Stromal cell of bone marrow (primary cell): ENCODE measurements around the gene TCERG1L.
"Not testable (repeated sequence)": the region's sequence is repeated elsewhere in the genome, so short reads cannot be mapped to it uniquely, and the experiment has no call there.

Experiments
- DNase-seq: peaks from one replicate; pipeline ENCODE4 v3.0.0-alpha.2; 2012; ENCODE audit warnings: low read depth

TCERG1L gene

DNA sequence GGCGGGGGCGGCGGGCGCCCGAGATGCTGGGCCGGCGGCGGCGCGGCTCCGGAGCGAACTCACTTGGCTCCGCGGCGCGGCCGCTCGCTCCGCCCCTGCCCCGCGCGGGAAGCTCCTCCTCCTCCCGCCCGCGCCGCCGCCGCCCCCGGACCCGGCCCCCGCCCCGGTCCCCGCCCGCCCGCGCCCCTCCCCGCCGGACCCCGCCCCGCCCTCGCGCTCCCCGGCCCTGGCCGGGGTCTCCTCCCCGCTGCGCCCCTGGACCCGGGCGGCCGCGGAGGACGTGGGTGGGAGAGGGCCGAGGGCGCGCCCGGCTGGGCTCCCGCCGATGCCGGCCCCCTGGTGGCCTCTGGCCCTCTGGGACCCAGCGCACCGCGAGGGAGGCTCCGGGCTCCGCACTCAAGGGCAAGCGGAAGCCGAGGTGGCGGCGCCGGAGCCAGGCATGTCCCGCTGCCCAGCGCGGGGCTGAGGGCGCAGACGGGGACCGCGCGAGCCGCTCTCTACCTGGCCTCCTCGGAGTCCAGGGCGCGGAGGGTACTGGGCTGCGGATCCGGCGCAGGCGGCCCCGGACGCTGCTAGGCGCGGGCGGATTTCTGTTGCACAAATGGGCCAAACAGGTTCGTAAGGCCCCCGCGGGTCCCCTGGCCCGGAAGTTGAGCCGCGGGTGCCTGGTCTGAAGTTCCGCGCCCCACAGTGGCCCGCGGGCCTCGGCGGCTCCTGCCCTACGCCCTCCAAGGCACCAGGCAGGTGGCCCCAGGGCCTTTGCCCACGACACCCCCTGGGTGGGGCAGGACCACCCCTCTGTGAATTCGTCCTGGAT lies at the start of gene TCERG1L:
Gene TCERG1L (minus strand): TSS at position 61 of the 817 bp plus-strand sequence. CDS start 86 bp downstream, outside the sequence.
- no peak for DNase-seq

- DNase-seq = no peak
Measured at GRCh38 chr10:131358741-131359442, 47.4 kb upstream of the TCERG1L start.

- DNase-seq = no peak
Measured at GRCh38 chr10:131356442-131356841, 44.9 kb upstream of the TCERG1L start.

GRCh38 chr10:131355881-131356280 lies 44.4 kb upstream of the TCERG1L start:
- no peak for DNase-seq

DNA sequence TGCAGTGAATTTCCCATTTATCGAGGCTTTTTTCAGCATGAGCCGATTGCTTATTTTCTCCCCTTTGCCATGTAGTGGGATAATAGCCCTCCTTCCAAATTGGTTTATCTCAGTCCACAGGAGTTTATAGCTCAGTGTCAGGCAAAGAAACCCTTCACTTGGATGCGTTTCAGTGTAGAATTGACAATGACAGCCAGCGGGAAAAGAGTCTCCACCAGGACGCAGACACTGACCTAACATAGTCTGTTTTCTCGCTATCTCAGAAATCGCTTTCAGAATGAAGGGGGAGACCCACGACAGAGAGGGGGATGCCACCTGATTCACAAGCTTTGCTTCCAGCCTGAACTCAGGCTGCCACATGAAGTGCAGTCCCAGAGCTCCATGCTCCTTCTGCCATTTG lies 43.5 kb upstream of the TCERG1L start:
- DNase-seq = no peak

DNA sequence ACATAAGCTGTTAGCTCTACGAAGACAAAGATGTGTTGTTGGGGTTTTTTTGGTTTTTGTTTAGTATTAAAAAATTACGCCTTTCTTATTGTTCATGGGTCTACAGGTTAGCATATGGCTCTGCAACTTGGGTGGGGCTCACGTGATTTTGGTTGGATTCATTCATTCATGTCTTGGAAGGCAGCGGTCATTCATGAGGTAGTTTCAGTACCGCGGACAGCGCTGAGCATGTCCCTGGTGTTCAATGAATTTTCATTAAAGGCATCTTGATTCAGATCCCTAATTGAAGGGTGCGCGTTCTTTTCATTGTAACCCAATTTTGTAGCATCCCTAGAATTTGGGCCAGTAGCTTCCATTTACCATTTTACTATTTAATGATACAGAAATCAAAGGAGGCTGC lies 42.9 kb upstream of the TCERG1L start:
- no peak for DNase-seq

DNA sequence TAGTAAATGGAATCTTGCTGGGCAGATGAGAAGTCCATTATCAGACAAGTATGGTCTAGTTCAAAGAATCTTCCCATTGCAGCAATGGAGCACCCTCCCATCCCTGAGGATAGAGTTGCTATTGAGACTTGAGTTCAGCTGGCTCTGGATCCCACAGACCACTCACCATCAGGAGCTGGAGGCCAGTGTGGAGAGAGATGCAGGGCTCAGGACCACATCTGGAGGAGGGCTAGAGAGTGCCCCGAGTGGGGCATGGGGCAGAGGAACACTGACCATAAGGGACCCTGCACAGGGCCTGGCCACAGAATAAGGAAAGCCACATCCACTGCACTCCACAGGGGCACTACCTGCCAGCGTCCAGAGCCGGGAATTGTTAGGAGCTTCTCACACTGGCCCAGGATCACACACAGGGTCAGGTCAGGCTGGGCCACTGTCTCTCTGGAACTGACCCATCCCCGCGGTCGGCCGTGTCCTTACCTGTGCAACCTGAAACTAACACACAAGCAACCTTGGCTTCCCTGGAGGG lies 41.3 kb upstream of the TCERG1L start:
- DNase-seq = no peak

DNA sequence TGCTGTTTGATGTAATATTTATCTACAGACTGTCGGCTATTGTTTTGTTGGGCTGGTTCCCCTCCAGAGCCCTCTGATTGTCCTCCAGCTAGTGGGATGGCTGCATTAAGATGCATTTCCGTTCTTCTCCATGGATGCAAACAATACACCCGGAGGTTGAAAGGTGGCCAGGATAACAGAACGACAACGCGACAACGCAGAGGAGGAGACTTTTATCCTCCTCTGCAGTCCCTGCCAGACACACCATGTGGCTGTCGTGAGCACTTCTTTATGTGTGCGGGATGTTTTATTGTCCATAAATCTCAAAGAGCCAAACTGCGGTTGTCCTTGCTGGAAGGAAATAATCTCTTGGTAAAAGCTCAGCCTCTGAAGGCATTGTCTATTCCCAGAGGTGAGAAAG lies 39.1 kb upstream of the TCERG1L start:
- no peak for DNase-seq

DNA sequence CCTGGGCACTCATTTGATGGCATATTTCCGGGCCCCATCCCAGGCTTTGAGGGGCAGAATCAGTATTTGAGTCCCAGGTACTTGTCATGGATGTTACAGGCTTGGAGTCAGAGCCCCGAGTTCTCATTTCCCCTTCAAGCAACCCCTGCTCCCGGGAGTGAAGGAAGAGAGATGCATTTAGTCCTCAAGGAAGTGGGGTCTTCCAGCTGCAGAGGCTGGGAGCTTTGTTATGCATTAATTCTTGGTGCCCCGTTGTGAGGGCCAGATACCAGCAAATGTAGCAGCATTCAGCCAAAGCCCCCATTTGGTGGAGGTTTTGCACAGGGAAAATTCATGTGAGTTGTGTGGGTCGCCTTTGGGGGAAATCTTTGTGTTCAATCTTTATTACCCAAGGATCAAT lies 38.7 kb upstream of the TCERG1L start:
- DNase-seq = no peak

DNA sequence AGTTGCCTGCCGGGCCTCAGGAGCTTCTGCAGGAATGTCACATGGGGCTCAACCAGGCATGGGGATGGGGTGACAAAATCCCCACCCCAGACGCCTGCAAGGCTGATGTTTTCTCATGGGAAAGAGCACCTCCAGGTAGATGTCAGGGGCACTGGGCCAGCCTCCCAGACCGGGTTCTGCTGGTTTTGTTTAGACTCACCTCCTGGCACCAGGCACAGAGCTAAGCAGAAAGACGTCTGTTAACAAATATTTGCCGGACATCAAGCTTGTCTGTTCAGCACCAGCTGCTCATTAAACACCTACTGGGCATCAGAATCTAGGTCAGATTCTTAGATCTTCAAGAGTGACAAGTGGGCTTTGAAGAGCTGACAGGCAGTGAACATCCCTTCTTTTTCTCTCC lies 34.9 kb upstream of the TCERG1L start:
- no peak for DNase-seq

- DNase-seq = no peak
Measured at GRCh38 chr10:131345691-131346090, 34.2 kb upstream of the TCERG1L start.

- no peak for DNase-seq
Measured at GRCh38 chr10:131344747-131345146, 33.2 kb upstream of the TCERG1L start.

- no peak for DNase-seq
Measured at GRCh38 chr10:131337741-131338140, 26.2 kb upstream of the TCERG1L start.

DNA sequence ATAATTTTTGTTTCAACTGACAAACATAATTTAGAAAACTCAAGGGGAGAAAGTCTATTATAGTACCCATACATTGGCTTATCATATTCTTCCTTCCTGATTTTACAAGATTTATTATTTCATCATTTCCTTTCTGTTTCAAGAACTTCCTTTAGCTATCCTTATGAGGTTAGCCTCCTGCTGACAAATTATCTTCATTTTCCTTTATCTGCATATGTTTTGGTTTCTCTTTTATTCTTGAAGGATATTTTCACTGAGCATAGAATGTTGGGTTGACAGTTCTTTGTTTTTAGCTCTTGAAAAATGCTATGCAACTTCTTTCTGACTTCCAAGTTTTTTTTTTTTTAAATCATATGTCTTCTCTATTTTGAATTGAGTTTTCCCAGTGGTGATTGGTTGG lies 21.3 kb upstream of the TCERG1L start:
- DNase-seq = no peak

GRCh38 chr10:131323880-131324279 lies 12.4 kb upstream of the TCERG1L start:
- no peak for DNase-seq

- DNase-seq = no peak
Measured at GRCh38 chr10:131323025-131323424, 11.5 kb upstream of the TCERG1L start.

- DNase-seq = not testable (repeated sequence)
Measured at GRCh38 chr10:131322575-131322974, 11.1 kb upstream of the TCERG1L start.

DNA sequence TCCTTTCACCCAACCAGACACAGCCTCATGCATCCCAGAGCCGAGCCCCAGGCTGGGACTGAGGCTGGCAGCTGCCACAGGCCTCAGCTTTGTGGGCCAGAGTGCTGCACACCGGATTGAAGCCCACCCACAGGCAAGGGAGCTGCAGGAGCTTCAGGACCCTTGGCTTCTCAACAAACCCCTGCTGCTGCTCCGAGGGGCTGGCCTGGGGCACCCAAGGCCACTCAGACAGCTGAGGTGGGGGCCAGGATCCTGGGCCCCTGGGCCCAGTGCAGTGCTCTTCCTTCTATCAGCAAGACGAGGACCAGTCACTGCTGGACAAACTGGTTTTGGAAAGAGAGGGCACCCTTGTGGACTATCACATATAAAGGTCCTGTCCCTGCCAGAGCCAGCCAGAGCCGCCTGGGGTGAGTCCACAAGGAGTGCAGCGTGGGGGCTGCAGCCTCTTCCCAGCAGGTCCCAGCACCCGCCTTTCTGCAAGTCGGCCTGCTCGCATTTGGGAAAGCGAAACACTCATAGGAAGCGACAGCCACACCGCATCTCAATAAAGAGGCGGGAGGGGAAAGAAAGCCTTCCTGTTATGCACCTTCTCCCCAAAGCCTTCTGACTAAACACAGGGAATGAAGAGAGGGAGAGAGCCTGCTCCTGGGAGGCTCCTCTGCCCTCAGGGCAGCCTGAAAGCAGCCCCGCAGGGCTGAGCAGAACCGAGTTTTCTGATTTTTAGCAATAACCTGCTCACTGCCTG lies 9.5 kb upstream of the TCERG1L start:
- DNase-seq = no peak

DNA sequence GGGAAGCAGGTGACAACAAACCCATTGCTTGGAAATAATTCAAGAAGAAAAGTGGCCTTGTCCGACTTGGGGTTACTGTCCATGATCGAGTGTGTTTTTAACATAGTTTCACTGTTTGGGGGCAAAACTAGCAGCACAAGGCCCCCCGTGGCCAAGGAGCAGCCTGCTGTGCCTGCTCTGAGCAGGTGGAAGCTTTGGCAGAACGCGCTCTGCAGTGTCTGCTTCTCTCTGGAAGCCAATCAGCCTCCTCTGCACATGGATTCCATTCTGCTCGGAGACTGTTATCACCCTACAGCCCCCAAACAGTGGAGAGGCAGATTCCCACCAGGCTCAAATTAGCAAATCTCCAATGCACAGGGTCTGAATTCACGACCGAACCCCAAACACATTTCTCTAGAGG lies 7.3 kb upstream of the TCERG1L start:
- no peak for DNase-seq

DNA sequence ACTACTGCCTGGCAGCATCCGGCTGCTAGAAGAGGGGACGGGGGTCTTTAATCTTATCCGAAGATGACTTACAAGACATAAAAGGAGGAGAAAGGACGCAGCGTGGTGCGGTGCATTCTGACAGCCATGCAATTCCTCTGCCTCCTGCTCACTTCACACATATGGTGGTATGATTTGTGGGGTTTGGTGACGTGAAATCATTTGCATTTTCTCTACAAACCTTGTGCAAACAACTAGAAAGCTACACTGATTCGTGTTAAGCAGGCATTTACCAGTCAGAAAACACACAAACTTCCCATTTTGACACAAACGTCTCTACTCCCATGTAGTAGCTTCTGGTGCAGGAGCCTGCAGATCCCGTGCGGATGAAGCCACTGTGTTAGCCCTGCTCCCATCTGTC lies 6.8 kb upstream of the TCERG1L start:
- DNase-seq = no peak

DNA sequence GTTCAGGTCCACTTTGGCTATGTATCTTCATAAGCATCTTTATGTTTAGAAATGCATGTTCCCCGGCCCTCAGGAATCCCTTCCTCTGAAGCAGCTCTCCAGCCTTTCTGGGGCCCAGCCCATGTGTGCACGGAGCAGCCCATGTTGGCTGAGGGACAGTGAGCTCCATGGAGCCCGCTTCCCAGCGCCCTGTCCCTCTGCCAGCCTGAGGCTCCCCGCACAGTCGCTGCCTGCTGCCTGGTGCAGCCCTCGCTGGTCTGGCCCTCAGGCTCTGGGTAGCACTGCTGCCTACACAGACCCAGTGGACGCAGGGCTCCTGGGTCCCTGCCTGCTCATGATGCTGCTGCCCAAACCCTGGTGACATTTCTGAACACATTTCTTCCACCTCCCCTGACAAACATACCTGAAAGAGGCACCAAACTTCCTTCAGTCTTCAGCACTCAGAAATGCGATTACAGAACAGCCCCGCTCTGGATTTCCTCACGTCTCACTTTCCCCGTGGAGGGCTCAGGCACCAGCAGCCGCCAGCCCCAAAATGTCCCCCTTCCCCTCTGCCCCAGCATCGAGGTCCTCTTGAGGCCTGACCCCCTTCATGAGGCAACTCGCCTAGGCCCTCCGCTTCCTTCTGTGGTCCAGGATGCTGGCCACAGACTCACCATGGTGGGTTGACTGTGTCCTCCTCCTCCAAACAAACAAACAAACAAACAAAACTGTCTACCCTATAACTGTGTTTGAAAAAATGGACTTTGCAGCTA lies 5.0 kb upstream of the TCERG1L start:
- DNase-seq = no peak

DNA sequence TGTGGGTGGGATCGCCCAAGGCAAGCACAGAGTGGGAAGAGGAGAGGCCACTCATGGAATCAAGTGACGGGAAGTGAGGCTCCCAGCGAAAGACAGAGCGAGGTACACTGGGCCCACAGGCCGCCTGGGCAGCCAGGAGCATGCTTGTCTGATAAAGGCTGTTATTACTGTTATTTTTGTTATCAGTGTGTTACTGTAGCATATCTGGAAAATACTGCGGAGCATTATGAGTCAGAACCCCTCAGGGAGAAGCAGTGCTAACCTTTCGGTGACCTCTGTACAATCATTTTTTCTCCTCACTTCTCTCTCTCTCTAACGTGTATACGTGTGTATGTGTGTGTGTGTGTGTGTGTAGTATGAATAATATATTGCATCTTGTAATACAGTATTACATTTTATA lies 3.8 kb upstream of the TCERG1L start:
- DNase-seq = no peak
